AG04450 (cell line): Measurements from ENCODE around the gene DIP2C. TPM values are rescaled to one million over a fixed set of nuclear protein-coding genes. Genes with fewer than 3 reads are reported as not detected.
A peak's percentile ranks its signal among the peaks of the same experiment; 100 is the strongest.

ENCODE experiments used
- CTCF ChIA-PET: fragments of 300-600, 350-600 bp; formaldehyde crosslinking; extraction: SDS; loops from one replicate; lab custom pipeline; 2022; ENCODE audit warnings: antibody characterized with exemption, inconsistent platforms; lab: Charles Lee
- POLR2A ChIA-PET: fragments of 350-600 bp; formaldehyde crosslinking; extraction: SDS; loops from one replicate; lab custom pipeline; 2021; ENCODE audit warnings: antibody characterized with exemption, inconsistent platforms; lab: Yijun Ruan, JAX
- DNase-seq: peaks from one replicate; pipeline ENCODE4 v3.0.0-alpha.2; 2011; ENCODE audit warnings: low read depth, low spot score
- H3K27ac ChIP-seq: one replicate; pipeline ENCODE4 v1.5.1; 2012; ENCODE audit warnings: low read depth, low read length, control low read depth
- H3K27me3 ChIP-seq: one replicate; pipeline ENCODE4 v1.6.0; 2012; ENCODE audit warnings: low read length; ENCODE audit not compliant: control insufficient read depth, insufficient read depth
- H3K4me3 ChIP-seq: 2 replicates; pipeline ENCODE4 v1.5.1; 2011; ENCODE audit warnings: mild to moderate bottlenecking, low read depth, low read length, control low read depth
- H3K9me3 ChIP-seq: 2 replicates; pipeline ENCODE4 v1.5.1; 2012; ENCODE audit warnings: low read length; ENCODE audit not compliant: control insufficient read depth, insufficient read depth
- CTCF ChIP-seq: IDR thresholded peaks from 2 replicates; pipeline ENCODE4 v1.5.1; 2011; ENCODE audit warnings: low read depth, low read length, control low read depth, inconsistent platforms
- polyA plus RNA-seq: library from polyadenylated mRNA; depleted of rRNA; stranded (reverse); fragments of >200 nt; gene quantifications from 2 replicates; pipeline ENCODE4 v1.2.3, GENCODE V29; 2011

Gene DIP2C
- polyA plus RNA-seq, 1 experiment = 9.6 TPM

DNA sequence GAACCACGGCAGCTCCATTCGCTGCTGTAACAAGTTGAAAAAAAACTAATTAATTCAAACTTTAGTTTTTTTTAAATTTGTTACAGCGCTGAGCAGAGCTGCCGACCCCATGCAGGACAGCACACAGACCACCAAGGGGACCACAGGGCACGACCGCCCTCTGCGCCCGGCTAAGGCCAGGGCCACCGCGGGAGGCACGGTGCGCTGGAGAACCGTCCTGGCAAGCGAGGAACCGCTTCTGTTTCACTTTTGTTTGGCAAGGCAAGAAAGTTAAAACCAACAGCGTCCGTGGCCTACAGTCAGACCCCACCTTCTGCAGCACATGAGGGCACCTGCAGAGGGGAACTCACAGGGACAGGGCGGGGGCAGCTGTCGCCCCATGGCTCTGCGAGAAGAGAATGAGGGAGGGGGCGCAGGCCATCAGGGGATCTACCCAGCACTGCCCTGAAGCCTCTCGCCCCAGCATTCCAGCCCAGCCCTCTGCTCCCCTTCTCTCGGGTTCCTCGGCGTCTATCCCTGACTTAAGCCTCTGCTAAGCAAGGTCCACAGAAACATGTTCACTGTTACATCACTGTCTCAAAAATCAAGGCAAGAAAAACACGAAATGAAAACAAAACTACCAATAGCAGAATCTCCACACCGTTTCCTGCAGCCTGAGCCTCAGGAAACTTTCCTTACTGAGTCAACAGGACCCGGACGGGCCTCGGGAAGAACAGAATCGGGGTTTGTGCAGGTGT, 204.4 kb downstream of the DIP2C start:
- CTCF ChIA-PET = no interaction called here
- Histone ChIP-seq H3K27me3 (no peaks in the 10 kb centered on the region), H3K4me3 (peak overlapping the region; percentile 50), H3K9me3 (no peaks in the 10 kb centered on the region), H3K27ac (peak overlapping the region; percentile 21)
- POLR2A ChIA-PET = no interaction called here
- no peak for DNase-seq
- no peak for TF ChIP-seq CTCF

- CTCF ChIA-PET = no interaction called here
- DNase-seq = no peak
- H3K27ac ChIP-seq = peak overlapping the region; percentile 21
Observed at GRCh38 chr10:484441-484924, 205.0 kb downstream of the DIP2C start.

DNA sequence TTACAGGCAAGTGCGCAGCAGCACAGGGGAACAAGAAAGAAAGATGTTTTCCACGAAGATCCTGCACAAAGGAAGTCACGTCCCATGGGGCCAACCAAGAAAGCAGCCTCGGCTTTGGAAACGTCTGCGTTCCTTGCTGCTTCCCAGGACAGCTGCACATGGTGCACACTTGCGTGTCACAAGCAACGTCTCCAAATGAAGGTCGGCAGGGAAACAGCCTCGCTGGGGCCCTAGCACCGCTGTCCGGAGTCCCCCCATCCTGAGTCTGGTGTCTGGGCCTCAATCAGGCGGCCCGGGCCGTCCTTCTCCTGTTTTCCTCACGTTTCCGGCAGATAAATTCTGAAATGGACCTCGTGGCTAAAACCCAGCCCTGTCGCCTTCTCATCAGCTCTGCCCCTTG, 206.2 kb downstream of the DIP2C start:
- POLR2A ChIA-PET = no interaction called here
- no peak overlapping the region for H3K27ac ChIP-seq

More at GRCh38 chr10:484441-484924, 205.0 kb downstream of the DIP2C start:
- no peaks in the 10 kb centered on the region for H3K9me3 ChIP-seq
- POLR2A ChIA-PET = no interaction called here
- H3K27me3 ChIP-seq = no peaks in the 10 kb centered on the region
- TF ChIP-seq CTCF = no peak
- H3K4me3 ChIP-seq = peak overlapping the region; percentile 50

GRCh38 chr10:482848-483247, 206.6 kb downstream of the DIP2C start:
- Histone ChIP-seq H3K4me3 (no peak overlapping the region), H3K27me3 (no peaks in the 10 kb centered on the region), H3K27ac (no peak overlapping the region), H3K9me3 (peaks cover 5% of the 10 kb centered on the region; the same call in 1 of the 2 replicates)
- no peak for DNase-seq
- POLR2A ChIA-PET = no interaction called here
- no peak for TF ChIP-seq CTCF
- CTCF ChIA-PET = no interaction called here

More for the DNA sequence above, 206.2 kb downstream of the DIP2C start:
- Histone ChIP-seq H3K27me3 (no peaks in the 10 kb centered on the region), H3K9me3 (peaks cover 5% of the 10 kb centered on the region; the same call in 1 of the 2 replicates), H3K4me3 (no peak overlapping the region)
- CTCF ChIA-PET = no interaction called here
- no peak for TF ChIP-seq CTCF
- DNase-seq = no peak

DNA sequence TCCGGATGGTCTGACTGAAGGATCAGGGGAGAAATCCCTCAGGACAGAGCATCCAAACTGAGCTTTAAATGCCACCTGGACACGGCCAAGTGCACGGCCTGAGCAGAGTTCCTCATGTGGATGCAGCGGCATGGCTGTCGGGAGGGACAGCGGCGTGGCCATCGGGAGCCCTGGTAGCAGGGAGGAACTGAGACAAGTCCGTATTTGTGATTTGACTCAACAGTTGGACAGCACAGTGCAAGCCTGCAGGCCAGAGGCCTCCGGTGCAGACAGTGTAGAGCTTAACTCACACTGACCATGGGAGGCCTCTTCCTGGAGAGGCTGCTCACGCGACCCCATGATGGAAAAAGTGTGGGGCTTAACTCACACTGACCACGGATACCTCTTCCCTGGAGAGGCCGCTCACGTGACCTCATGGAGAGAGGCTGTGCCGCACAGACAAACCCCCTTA, 207.4 kb downstream of the DIP2C start:
- H3K27me3 ChIP-seq = no peaks in the 10 kb centered on the region
- POLR2A ChIA-PET = no interaction called here
- no peak overlapping the region for H3K27ac ChIP-seq
- H3K9me3 ChIP-seq = peaks cover 5% of the 10 kb centered on the region; the same call in 1 of the 2 replicates
- H3K4me3 ChIP-seq = no peak overlapping the region
- no peak for TF ChIP-seq CTCF
- CTCF ChIA-PET = no interaction called here
- no peak for DNase-seq
